Gastroesophageal sphincter (tissue), 2 donors: ENCODE results near the gene GM2A.

Source experiments
- EP300 ChIP-seq: sonication (generic); formaldehyde crosslinking; IDR thresholded peaks from one replicate; pipeline ENCODE4 v1.6.1; 2017; ENCODE audit warnings: antibody characterized with exemption, mild to moderate bottlenecking
- POLR2AphosphoS5 ChIP-seq: sonication (generic); formaldehyde crosslinking; IDR thresholded peaks from one replicate; pipeline ENCODE4 v1.6.1; 2017; ENCODE audit warnings: antibody characterized with exemption

DNA sequence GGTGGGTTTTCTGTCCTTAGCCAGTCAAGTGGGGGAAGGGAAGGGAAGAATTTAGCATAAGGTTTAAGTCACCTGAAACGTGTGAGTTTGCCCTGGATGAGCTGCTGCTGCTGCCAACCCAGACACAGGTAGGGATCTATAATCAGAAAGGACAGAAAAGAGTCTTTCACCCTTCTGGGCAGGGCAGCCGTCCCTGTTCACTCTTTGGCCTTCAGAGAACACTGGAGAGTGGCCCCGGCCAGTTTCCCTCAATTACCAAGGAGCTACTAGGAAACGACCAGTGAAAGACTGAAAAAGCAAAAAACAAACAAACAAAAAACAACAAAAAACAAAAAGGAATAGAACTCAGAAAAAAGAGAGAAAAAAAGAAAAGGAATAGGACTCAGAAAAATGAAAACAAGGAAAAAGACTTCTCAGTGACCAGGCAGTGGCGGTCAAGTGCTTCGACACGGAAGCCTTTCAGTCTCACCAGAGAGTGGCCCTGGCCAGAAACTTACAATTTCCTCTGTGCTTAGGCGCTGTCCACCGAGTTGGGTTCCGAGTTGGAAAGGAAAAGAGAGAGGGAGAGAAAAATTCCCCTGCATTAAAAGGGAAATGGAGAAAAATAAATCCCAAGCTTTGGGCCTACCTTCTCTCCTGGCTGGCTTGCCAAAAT, 2.5 kb upstream of the GM2A start:
- TF ChIP-seq POLR2AphosphoS5 = no peak
- TF ChIP-seq EP300 = no peak
